Measurements from ENCODE around the gene FN1. TPM values are rescaled to one million over a fixed set of nuclear protein-coding genes. Genes with fewer than 3 reads are reported as not detected.
A peak's percentile ranks its signal among the peaks of the same experiment; 100 is the strongest.

Gene FN1
- total RNA-seq, 1 experiment from 2014 or later = 1,570 TPM

GRCh38 chr2:215366440-215367032 is 69.3 kb downstream of the FN1 start:
- intact Hi-C loops (cut with micrococcal nuclease; ENCODE audit: unreplicated experiment) = no loop called here
- H3K36me3 ChIP-seq (ENCODE audit: insufficient read depth, low read length, poor library complexity, severe bottlenecking) = peaks cover 98% of the 10 kb centered on the region
- BruUV-seq (replicated peaks) = TSS peak; percentile 0
- no peak for DNase-seq (ENCODE audit: low spot score)
- no peaks in the 10 kb centered on the region for H3K27me3 ChIP-seq (replicated peaks; ENCODE audit: insufficient read depth, low read depth, low read length, poor library complexity)
- ChIA-PET POLR2A (ENCODE audit: low non-redundant PET) (interaction anchor here (0.6 kb wide), 1 partner anchor 1480 kb away, joined by 3 read pairs; no protein-coding TSS in a partner anchor), CTCF (no interaction called here)
- no peaks in the 10 kb centered on the region for H3K9me3 ChIP-seq (ENCODE audit: low read depth, low read length, poor library complexity, severe bottlenecking)
- H3K4me1 ChIP-seq (ENCODE audit: insufficient read depth, low read length, poor library complexity, severe bottlenecking) = peaks cover 5% of the 10 kb centered on the region
- H3K27ac ChIP-seq (ENCODE audit: low read depth, low read length, poor library complexity, severe bottlenecking) = no peak overlapping the region
- H3K4me3 ChIP-seq (ENCODE audit: low read depth, low read length, poor library complexity, severe bottlenecking) = no peak overlapping the region
- TF ChIP-seq CTCF (conservative IDR thresholded peaks at IDR 0.05; ENCODE audit: low read depth, low read length) = no peak
- no peak for TF ChIP-seq EZH2 (IDR thresholded peaks at IDR 0.05; ENCODE audit: borderline replicate concordance, low read depth, low read length, poor library complexity, severe bottlenecking)

GRCh38 chr2:215365184-215365658 is 70.6 kb downstream of the FN1 start:
- peak overlapping the region; percentile 4 for H3K27ac ChIP-seq (ENCODE audit: low read depth, low read length, poor library complexity, severe bottlenecking)
- intact Hi-C loops (cut with micrococcal nuclease; ENCODE audit: unreplicated experiment) = no loop called here
- DNase-seq (ENCODE audit: low spot score) = peak; percentile 26
- BruUV-seq (replicated peaks) = no TSS peak
- no peak for TF ChIP-seq CTCF (conservative IDR thresholded peaks at IDR 0.05; ENCODE audit: low read depth, low read length)
- no peak for TF ChIP-seq EZH2 (IDR thresholded peaks at IDR 0.05; ENCODE audit: borderline replicate concordance, low read depth, low read length, poor library complexity, severe bottlenecking)
- peaks cover 99% of the 10 kb centered on the region for H3K36me3 ChIP-seq (ENCODE audit: insufficient read depth, low read length, poor library complexity, severe bottlenecking)
- no peaks in the 10 kb centered on the region for H3K27me3 ChIP-seq (replicated peaks; ENCODE audit: insufficient read depth, low read depth, low read length, poor library complexity)
- peaks cover 5% of the 10 kb centered on the region for H3K4me1 ChIP-seq (ENCODE audit: insufficient read depth, low read length, poor library complexity, severe bottlenecking)
- no peaks in the 10 kb centered on the region for H3K9me3 ChIP-seq (ENCODE audit: low read depth, low read length, poor library complexity, severe bottlenecking)
- no peak overlapping the region for H3K4me3 ChIP-seq (ENCODE audit: low read depth, low read length, poor library complexity, severe bottlenecking)
- POLR2A ChIA-PET (ENCODE audit: low non-redundant PET) = interaction anchor here (0.6 to 0.7 kb wide), 2 partner anchors 29 to 120 kb away, joined by 3 to 4 read pairs; no protein-coding TSS in a partner anchor
- CTCF ChIA-PET = no interaction called here

- intact Hi-C loops (cut with micrococcal nuclease; ENCODE audit: unreplicated experiment) = no loop called here
- no peaks in the 10 kb centered on the region for H3K27me3 ChIP-seq (replicated peaks; ENCODE audit: insufficient read depth, low read depth, low read length, poor library complexity)
- peak overlapping the region; percentile 4 for H3K27ac ChIP-seq (ENCODE audit: low read depth, low read length, poor library complexity, severe bottlenecking)
- H3K9me3 ChIP-seq (ENCODE audit: low read depth, low read length, poor library complexity, severe bottlenecking) = no peaks in the 10 kb centered on the region
- peak; percentile 37 for DNase-seq (ENCODE audit: low spot score)
- H3K4me1 ChIP-seq (ENCODE audit: insufficient read depth, low read length, poor library complexity, severe bottlenecking) = peaks cover 5% of the 10 kb centered on the region
- TF ChIP-seq EZH2 (IDR thresholded peaks at IDR 0.05; ENCODE audit: borderline replicate concordance, low read depth, low read length, poor library complexity, severe bottlenecking) (no peak), CTCF (conservative IDR thresholded peaks at IDR 0.05; ENCODE audit: low read depth, low read length) (no peak)
- BruUV-seq (replicated peaks) = no TSS peak
- no peak overlapping the region for H3K4me3 ChIP-seq (ENCODE audit: low read depth, low read length, poor library complexity, severe bottlenecking)
- POLR2A ChIA-PET (ENCODE audit: low non-redundant PET) = interaction anchor here (0.6 to 0.7 kb wide), 2 partner anchors 28 to 68 kb away, joined by 3 read pairs; no protein-coding TSS in a partner anchor
- H3K36me3 ChIP-seq (ENCODE audit: insufficient read depth, low read length, poor library complexity, severe bottlenecking) = peaks cover 96% of the 10 kb centered on the region
- CTCF ChIA-PET = no interaction called here
Measured at GRCh38 chr2:215364157-215365155, 71.4 kb downstream of the FN1 start.
